ENCODE results near the gene COL4A2. TPM values are rescaled to one million over a fixed set of nuclear protein-coding genes. Genes with fewer than 3 reads are reported as not detected.
A peak's percentile ranks its signal among the peaks of the same experiment; 100 is the strongest.

The COL4A2 gene
- total and polyA plus RNA-seq, 4 donors = 8.0 to 45.2 (median 40.3) TPM

DNA sequence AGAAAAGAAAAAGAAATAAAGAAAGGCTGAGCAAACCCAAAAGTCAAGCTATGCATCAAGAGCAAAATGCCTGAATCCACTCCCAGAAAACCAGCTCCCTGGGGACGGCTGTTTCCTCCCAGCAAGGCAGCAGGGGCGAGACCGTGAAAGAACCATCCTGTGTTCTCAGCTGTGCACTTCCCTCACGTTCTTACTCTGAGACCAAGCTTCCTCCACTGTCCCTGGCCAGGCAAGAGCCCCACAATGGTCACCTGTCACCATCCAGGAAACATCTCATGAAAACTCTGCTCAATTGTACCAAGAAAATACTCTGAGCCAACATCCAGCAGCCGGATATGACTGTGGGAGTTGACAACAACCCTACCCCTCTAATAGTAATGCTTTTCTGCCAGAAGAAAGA, 231.5 kb downstream of the COL4A2 start:
- no peak for DNase-seq (ENCODE audit: low spot score)
- H3K9me3 ChIP-seq (ENCODE audit: control insufficient read depth in 4 of 4, low read length in 3 of 4) = no peaks in the 10 kb centered on the region
- peaks cover 12 to 33% (median 22%) of the 10 kb centered on the region in 4 donors for H3K4me1 ChIP-seq (ENCODE audit: control insufficient read depth in 4 of 4, insufficient read depth in 4 of 4, low read length in 3 of 4)
- TF ChIP-seq RXRA (IDR thresholded peaks at IDR 0.05) (no peak), HNF4A (conservative IDR thresholded peaks at IDR 0.05) (no peak), TAF1 (conservative IDR thresholded peaks at IDR 0.05) (no peak), FOXA2 (IDR thresholded peaks at IDR 0.05) (no peak), GABPA (IDR thresholded peaks at IDR 0.05 in 1 of 2, conservative IDR thresholded peaks at IDR 0.05 in 1 of 2) (no peak), JUND (IDR thresholded peaks at IDR 0.05) (no peak), HNF4G (IDR thresholded peaks at IDR 0.05) (no peak), EGR1 (IDR thresholded peaks at IDR 0.05; ENCODE audit: low read depth in 2 of 2) (no peak), NR2F2 (IDR thresholded peaks at IDR 0.05) (peak; percentile 34), RAD21 (IDR thresholded peaks at IDR 0.05) (peak in 1 of 2 donors; percentile 10), FOXA1 (IDR thresholded peaks at IDR 0.05) (no peak), YY1 (IDR thresholded peaks at IDR 0.05) (peak; percentile 38), SP1 (IDR thresholded peaks at IDR 0.05) (peak; percentile 15)
- TF ChIP-seq, protein P1, sequence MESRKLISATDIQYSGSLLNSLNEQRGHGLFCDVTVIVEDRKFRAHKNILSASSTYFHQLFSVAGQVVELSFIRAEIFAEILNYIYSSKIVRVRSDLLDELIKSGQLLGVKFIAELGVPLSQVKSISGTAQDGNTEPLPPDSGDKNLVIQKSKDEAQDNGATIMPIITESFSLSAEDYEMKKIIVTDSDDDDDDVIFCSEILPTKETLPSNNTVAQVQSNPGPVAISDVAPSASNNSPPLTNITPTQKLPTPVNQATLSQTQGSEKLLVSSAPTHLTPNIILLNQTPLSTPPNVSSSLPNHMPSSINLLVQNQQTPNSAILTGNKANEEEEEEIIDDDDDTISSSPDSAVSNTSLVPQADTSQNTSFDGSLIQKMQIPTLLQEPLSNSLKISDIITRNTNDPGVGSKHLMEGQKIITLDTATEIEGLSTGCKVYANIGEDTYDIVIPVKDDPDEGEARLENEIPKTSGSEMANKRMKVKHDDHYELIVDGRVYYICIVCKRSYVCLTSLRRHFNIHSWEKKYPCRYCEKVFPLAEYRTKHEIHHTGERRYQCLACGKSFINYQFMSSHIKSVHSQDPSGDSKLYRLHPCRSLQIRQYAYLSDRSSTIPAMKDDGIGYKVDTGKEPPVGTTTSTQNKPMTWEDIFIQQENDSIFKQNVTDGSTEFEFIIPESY (IDR thresholded peaks at IDR 0.05) = no peak
- TF ChIP-seq, protein P2, sequence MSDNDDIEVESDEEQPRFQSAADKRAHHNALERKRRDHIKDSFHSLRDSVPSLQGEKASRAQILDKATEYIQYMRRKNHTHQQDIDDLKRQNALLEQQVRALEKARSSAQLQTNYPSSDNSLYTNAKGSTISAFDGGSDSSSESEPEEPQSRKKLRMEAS (IDR thresholded peaks at IDR 0.05) = no peak
- TF ChIP-seq, protein P3, sequence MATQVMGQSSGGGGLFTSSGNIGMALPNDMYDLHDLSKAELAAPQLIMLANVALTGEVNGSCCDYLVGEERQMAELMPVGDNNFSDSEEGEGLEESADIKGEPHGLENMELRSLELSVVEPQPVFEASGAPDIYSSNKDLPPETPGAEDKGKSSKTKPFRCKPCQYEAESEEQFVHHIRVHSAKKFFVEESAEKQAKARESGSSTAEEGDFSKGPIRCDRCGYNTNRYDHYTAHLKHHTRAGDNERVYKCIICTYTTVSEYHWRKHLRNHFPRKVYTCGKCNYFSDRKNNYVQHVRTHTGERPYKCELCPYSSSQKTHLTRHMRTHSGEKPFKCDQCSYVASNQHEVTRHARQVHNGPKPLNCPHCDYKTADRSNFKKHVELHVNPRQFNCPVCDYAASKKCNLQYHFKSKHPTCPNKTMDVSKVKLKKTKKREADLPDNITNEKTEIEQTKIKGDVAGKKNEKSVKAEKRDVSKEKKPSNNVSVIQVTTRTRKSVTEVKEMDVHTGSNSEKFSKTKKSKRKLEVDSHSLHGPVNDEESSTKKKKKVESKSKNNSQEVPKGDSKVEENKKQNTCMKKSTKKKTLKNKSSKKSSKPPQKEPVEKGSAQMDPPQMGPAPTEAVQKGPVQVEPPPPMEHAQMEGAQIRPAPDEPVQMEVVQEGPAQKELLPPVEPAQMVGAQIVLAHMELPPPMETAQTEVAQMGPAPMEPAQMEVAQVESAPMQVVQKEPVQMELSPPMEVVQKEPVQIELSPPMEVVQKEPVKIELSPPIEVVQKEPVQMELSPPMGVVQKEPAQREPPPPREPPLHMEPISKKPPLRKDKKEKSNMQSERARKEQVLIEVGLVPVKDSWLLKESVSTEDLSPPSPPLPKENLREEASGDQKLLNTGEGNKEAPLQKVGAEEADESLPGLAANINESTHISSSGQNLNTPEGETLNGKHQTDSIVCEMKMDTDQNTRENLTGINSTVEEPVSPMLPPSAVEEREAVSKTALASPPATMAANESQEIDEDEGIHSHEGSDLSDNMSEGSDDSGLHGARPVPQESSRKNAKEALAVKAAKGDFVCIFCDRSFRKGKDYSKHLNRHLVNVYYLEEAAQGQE (IDR thresholded peaks at IDR 0.05) = no peak
- TF ChIP-seq, protein P4, sequence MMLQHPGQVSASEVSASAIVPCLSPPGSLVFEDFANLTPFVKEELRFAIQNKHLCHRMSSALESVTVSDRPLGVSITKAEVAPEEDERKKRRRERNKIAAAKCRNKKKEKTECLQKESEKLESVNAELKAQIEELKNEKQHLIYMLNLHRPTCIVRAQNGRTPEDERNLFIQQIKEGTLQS (IDR thresholded peaks at IDR 0.05) = no peak
- TF ChIP-seq, protein P5, sequence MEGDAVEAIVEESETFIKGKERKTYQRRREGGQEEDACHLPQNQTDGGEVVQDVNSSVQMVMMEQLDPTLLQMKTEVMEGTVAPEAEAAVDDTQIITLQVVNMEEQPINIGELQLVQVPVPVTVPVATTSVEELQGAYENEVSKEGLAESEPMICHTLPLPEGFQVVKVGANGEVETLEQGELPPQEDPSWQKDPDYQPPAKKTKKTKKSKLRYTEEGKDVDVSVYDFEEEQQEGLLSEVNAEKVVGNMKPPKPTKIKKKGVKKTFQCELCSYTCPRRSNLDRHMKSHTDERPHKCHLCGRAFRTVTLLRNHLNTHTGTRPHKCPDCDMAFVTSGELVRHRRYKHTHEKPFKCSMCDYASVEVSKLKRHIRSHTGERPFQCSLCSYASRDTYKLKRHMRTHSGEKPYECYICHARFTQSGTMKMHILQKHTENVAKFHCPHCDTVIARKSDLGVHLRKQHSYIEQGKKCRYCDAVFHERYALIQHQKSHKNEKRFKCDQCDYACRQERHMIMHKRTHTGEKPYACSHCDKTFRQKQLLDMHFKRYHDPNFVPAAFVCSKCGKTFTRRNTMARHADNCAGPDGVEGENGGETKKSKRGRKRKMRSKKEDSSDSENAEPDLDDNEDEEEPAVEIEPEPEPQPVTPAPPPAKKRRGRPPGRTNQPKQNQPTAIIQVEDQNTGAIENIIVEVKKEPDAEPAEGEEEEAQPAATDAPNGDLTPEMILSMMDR (IDR thresholded peaks at IDR 0.05; ENCODE audit: low read depth, low read length, missing input control) = no peak
- H3K4me3 ChIP-seq (ENCODE audit: low read depth in 1 of 3, low read length in 3 of 3) = no peak overlapping the region
- no peak overlapping the region for H3K9ac ChIP-seq (ENCODE audit: low read depth in 1 of 2, low read length in 2 of 2)
- WGBS = 58% methylated on average over 5 of the region's 5 CpGs
- H3K27me3 ChIP-seq (ENCODE audit: control insufficient read depth in 4 of 4, insufficient read depth in 4 of 4, low read length in 3 of 4) = no peaks in the 10 kb centered on the region
- peaks cover 0 to 3% (median 0%) of the 10 kb centered on the region in 4 donors for H3K36me3 ChIP-seq (ENCODE audit: control insufficient read depth in 4 of 4, insufficient read depth in 3 of 4, low read depth in 1 of 4, low read length in 3 of 4)
- H3K27ac ChIP-seq (ENCODE audit: low read depth in 1 of 2, low read length in 2 of 2) = peak overlapping the region; percentile 36 to 39

Measured in liver (tissue), 9 donors.